Smooth muscle cell (in vitro differentiated cells): ENCODE results near the gene ITPK1. TPM values are rescaled to one million over a fixed set of nuclear protein-coding genes. Genes with fewer than 3 reads are reported as not detected.

ENCODE experiments used
- DNase-seq: peaks from one replicate; lab custom pipeline; 2025; ENCODE audit not compliant: unreplicated experiment; lab: John Stamatoyannopoulos, UW
- H2AFZ ChIP-seq: fragments of 200-600 bp; sonication (generic); 2 replicates; pipeline ENCODE4 v1.6.0; 2016; ENCODE audit warnings: antibody characterized with exemption, low read depth, mild to moderate bottlenecking
- H3F3A ChIP-seq: fragments of 200-600 bp; sonication (generic); 2 replicates; pipeline ENCODE4 v1.6.0; 2017; ENCODE audit warnings: antibody characterized with exemption, low read depth
- H3K27ac ChIP-seq: fragments of 200-600 bp; sonication (generic); 2 replicates; pipeline ENCODE4 v1.5.1; 2016; ENCODE audit warnings: low read depth, mild to moderate bottlenecking
- H3K27me3 ChIP-seq: fragments of 200-600 bp; sonication (generic); 2 replicates; pipeline ENCODE4 v1.6.1; 2016; ENCODE audit warnings: low read depth, mild to moderate bottlenecking
- H3K36me3 ChIP-seq: fragments of 200-600 bp; sonication (generic); 2 replicates; pipeline ENCODE4 v1.5.1; 2016; ENCODE audit warnings: low read depth
- H3K4me1 ChIP-seq: fragments of 200-600 bp; sonication (generic); 2 replicates; pipeline ENCODE4 v1.5.1; 2016; ENCODE audit warnings: low read depth
- H3K4me2 ChIP-seq: fragments of 200-600 bp; sonication (generic); 2 replicates; pipeline ENCODE4 v1.6.0; 2016; ENCODE audit warnings: mild to moderate bottlenecking
- H3K4me3 ChIP-seq: fragments of 200-600 bp; sonication (generic); 2 replicates; pipeline ENCODE4 v1.5.1; 2016; ENCODE audit warnings: mild to moderate bottlenecking
- H3K79me2 ChIP-seq: fragments of 200-600 bp; sonication (generic); 2 replicates; pipeline ENCODE4 v1.6.0; 2016; ENCODE audit warnings: low read depth, mild to moderate bottlenecking
- H3K9ac ChIP-seq: fragments of 200-600 bp; sonication (generic); 2 replicates; pipeline ENCODE4 v1.6.0; 2016; ENCODE audit warnings: low read depth
- H3K9me3 ChIP-seq: fragments of 200-600 bp; sonication (generic); replicated peaks from 2 replicates; pipeline ENCODE4 v1.5.1; 2016; ENCODE audit warnings: low read depth
- H4K20me1 ChIP-seq: fragments of 200-600 bp; sonication (generic); 2 replicates; pipeline ENCODE4 v1.6.0; 2016; ENCODE audit warnings: low read depth
- WGBS: methylation state at CpG from one replicate; pipeline ENCODE4 v1.1.7; 2016; ENCODE audit warnings: low lambda C conversion rate; 5-methylcytosine and 5-hydroxymethylcytosine counted together
- polyA plus RNA-seq: library from polyadenylated mRNA; unstranded; fragments of >200 nt; fragmentation: Nextera tagmentation; extraction: Ambion mirVana; gene quantifications from 2 replicates; pipeline ENCODE4 v1.2.1, GENCODE V29; 2016
- total RNA-seq: library from RNA; depleted of rRNA; stranded (reverse); fragments of >200 nt; gene quantifications from 2 replicates; pipeline ENCODE4 v1.2.3, GENCODE V29; 2014
- TF ChIP-seq, protein P1 (sequence below): fragments of 200-600 bp; sonication (generic); IDR thresholded peaks from 2 replicates; pipeline ENCODE4 v1.5.1; 2017; ENCODE audit warnings: borderline replicate concordance, mild to moderate bottlenecking, antibody characterized with exemption; ENCODE audit not compliant: insufficient read depth, poor library complexity, severe bottlenecking

ITPK1 gene
- total and polyA plus RNA-seq, 2 experiments from 2014 or later = 9.2 to 14.2 TPM

DNA sequence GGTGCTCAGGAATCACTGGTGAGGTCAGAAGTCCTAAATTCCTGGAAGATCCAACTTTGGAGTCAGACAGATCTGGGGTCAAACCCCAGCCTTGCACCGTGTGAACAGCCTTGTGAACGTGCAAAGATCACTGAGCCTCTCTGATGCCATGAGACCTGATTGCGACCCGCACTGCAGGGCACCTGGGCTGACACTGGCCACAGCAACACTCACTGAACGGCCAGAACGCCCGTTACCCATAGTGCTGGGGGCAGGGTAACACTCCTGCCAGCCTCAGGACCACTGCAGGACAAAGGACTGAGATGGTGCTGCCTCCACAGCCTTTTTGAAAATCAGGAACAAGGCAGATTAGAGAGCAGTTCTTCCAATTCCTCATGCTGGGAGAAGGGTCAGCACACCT is 164.5 kb downstream of the ITPK1 start:
- Histone ChIP-seq H3K4me1 (no peaks in the 10 kb centered on the region), H3K4me2 (no peak overlapping the region), H3K9ac (no peak overlapping the region), H3F3A (no peaks in the 10 kb centered on the region), H3K4me3 (no peak overlapping the region), H3K9me3 (no peaks in the 10 kb centered on the region), H4K20me1 (no peaks in the 10 kb centered on the region), H3K27me3 (no peaks in the 10 kb centered on the region), H3K79me2 (no peaks in the 10 kb centered on the region), H3K36me3 (no peaks in the 10 kb centered on the region), H2AFZ (no peak overlapping the region), H3K27ac (no peak overlapping the region)
- TF ChIP-seq, protein P1, sequence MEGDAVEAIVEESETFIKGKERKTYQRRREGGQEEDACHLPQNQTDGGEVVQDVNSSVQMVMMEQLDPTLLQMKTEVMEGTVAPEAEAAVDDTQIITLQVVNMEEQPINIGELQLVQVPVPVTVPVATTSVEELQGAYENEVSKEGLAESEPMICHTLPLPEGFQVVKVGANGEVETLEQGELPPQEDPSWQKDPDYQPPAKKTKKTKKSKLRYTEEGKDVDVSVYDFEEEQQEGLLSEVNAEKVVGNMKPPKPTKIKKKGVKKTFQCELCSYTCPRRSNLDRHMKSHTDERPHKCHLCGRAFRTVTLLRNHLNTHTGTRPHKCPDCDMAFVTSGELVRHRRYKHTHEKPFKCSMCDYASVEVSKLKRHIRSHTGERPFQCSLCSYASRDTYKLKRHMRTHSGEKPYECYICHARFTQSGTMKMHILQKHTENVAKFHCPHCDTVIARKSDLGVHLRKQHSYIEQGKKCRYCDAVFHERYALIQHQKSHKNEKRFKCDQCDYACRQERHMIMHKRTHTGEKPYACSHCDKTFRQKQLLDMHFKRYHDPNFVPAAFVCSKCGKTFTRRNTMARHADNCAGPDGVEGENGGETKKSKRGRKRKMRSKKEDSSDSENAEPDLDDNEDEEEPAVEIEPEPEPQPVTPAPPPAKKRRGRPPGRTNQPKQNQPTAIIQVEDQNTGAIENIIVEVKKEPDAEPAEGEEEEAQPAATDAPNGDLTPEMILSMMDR = no peak
- WGBS = 94% methylated on average over 7 of the region's 7 CpGs
- DNase-seq = no peak

DNA sequence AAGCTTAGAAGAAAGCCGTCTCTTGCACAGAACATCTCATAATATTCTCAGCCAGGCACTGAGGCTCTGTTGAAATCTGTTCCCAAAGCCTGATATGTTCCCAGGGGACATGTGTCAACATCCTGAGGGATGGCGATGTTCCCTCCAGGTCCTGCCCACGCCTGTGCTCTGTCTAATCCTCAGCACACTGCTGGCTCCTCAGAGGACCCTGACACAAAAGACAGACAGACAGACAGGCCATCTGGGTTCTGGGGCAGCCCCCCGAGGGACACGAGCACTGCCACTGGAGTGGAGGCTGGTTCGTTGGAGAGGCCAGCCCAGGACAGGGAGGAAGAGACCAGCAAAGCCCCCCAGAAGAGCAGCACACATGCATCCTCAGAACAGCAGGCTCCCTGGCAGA is 165.0 kb downstream of the ITPK1 start:
- no peak for DNase-seq
- Histone ChIP-seq H3K4me1 (no peaks in the 10 kb centered on the region), H3K27ac (no peak overlapping the region), H3F3A (no peaks in the 10 kb centered on the region), H3K9ac (no peak overlapping the region), H3K36me3 (no peaks in the 10 kb centered on the region), H3K79me2 (no peaks in the 10 kb centered on the region), H3K4me3 (no peak overlapping the region), H3K4me2 (no peak overlapping the region), H3K27me3 (no peaks in the 10 kb centered on the region), H3K9me3 (no peaks in the 10 kb centered on the region), H4K20me1 (no peaks in the 10 kb centered on the region), H2AFZ (no peak overlapping the region)
- TF ChIP-seq, protein P1 = no peak
- 91% methylated on average over 6 of the region's 6 CpGs for WGBS

DNA sequence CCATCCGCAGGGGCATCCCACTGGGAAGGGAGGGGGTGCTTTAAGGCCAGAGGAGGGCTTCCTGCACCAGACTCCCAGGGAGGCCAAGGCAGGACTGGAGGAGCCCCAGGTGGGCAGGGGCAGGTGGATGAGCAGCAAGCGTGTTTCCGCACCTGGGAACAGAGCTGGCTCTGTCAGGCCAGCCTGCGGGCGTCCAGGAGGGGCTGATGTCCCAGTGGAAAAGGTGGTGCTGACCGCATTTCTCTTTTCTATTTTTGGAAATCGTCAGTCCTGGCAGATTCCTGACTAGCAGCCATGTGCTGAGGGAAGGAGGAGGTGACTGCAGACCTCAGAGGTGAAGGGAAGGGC is 165.6 kb downstream of the ITPK1 start:
- no peaks in the 10 kb centered on the region for H3K27me3 ChIP-seq
- no peak overlapping the region for H2AFZ ChIP-seq
- TF ChIP-seq, protein P1 = no peak
- H3K36me3 ChIP-seq = no peaks in the 10 kb centered on the region
- no peak overlapping the region for H3K4me3 ChIP-seq
- H3K4me2 ChIP-seq = no peak overlapping the region
- WGBS = 93% methylated on average over 7 of the region's 7 CpGs
- no peak for DNase-seq
- H3K9me3 ChIP-seq = no peaks in the 10 kb centered on the region
- no peak overlapping the region for H3K9ac ChIP-seq
- H3K79me2 ChIP-seq = no peaks in the 10 kb centered on the region
- no peaks in the 10 kb centered on the region for H4K20me1 ChIP-seq
- no peak overlapping the region for H3K27ac ChIP-seq
- H3F3A ChIP-seq = no peaks in the 10 kb centered on the region
- no peaks in the 10 kb centered on the region for H3K4me1 ChIP-seq

DNA sequence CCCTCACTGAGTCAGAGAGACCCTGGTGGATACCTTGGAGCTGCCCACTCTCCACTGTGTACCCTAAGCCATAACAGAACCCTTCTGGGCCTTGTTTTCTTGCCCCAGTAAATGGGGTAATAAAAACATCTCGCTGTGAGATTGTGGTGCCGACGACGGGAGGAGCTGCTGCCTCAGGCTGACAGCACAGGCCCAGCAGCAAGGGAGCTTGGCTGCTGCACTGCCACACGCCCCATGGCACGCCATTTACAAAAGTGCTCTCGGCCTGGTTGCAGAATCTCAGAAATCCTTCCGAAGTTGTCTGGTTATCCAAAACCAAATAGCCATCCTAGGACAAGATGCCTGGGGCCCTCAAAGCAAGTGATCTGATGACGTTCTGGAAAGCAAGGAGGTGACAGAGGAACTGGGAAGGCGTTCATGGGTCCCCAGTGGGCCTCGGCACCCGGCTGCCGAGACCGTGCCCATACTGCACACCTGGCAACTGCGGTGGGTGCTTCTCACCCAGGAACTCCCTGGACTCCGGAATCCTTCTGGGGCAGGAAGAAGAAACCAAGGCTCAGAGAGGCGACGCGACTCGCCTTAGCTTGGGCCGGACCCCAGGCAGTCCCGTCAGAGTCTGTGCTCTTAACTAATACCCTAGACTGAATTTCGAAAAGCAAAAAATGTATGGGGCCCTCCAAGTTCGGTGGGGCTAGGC is 166.1 kb downstream of the ITPK1 start:
- Histone ChIP-seq H3K4me3 (no peak overlapping the region), H3K4me2 (no peak overlapping the region), H3K27me3 (no peaks in the 10 kb centered on the region), H4K20me1 (no peaks in the 10 kb centered on the region), H3K36me3 (no peaks in the 10 kb centered on the region), H3K9me3 (no peaks in the 10 kb centered on the region), H3K79me2 (no peaks in the 10 kb centered on the region), H3K4me1 (no peaks in the 10 kb centered on the region), H2AFZ (no peak overlapping the region), H3K27ac (no peak overlapping the region), H3K9ac (no peak overlapping the region), H3F3A (no peaks in the 10 kb centered on the region)
- DNase-seq = no peak
- 97% methylated on average over 24 of the region's 24 CpGs for WGBS
- TF ChIP-seq, protein P1 = no peak
